Choroid plexus epithelial cell (primary cell): ENCODE data around the gene FAM149B1.
"Not testable (repeated sequence)": the region's sequence is repeated elsewhere in the genome, so short reads cannot be mapped to it uniquely, and the experiment has no call there.

ENCODE experiments used
- DNase-seq: peaks from one replicate; pipeline ENCODE4 v3.0.0-alpha.2; 2010; ENCODE audit warnings: low read depth
- H3K4me3 ChIP-seq: 2 replicates; pipeline ENCODE4 v1.5.1; 2011; ENCODE audit warnings: low read depth, mild to moderate bottlenecking, control low read depth, low read length, moderate library complexity
- CTCF ChIP-seq: conservative IDR thresholded peaks from 2 replicates; pipeline ENCODE4 v1.5.1; 2011; ENCODE audit warnings: low read depth, mild to moderate bottlenecking, control low read depth, inconsistent platforms, low read length, moderate library complexity

FAM149B1 gene

GRCh38 chr10:73252445-73253224 lies 84.7 kb downstream of the FAM149B1 start, which contains the start of gene MRPS16:
MRPS16 (minus strand) TSS chr10:73252644; CDS start chr10:73252482, 162 bp downstream.
- DNase-seq: peak; percentile 98
- peak within 1 kb of the TSS; percentile 94 for H3K4me3 ChIP-seq
- TF ChIP-seq CTCF: no peak

GRCh38 chr10:73253225-73253555 lies 85.3 kb downstream of the FAM149B1 start:
- TF ChIP-seq CTCF: peak; percentile 12
- H3K4me3 ChIP-seq: peak overlapping the region; percentile 94
- DNase-seq: peak; percentile 23

GRCh38 chr10:73258612-73259011 lies 90.7 kb downstream of the FAM149B1 start:
- not testable (repeated sequence) for DNase-seq

GRCh38 chr10:73261362-73261995 lies 93.6 kb downstream of the FAM149B1 start:
- H3K4me3 ChIP-seq: no peak overlapping the region
- TF ChIP-seq CTCF: no peak
- no peak for DNase-seq

More at GRCh38 chr10:73258612-73259011, 90.7 kb downstream of the FAM149B1 start:
- not testable (repeated sequence) for H3K4me3 ChIP-seq

GRCh38 chr10:73262105-73262730 lies 94.3 kb downstream of the FAM149B1 start:
- DNase-seq: peak; percentile 89
- no peak for TF ChIP-seq CTCF
- H3K4me3 ChIP-seq: no peak overlapping the region

- DNase-seq: no peak
- TF ChIP-seq CTCF: no peak
Observed at GRCh38 chr10:73262880-73263555, 95.1 kb downstream of the FAM149B1 start.

More at GRCh38 chr10:73262880-73263555, 95.1 kb downstream of the FAM149B1 start:
- no peak overlapping the region for H3K4me3 ChIP-seq
